Lung (tissue), 12 donors: ENCODE results near the gene PRKCH. TPM values are rescaled to one million over a fixed set of nuclear protein-coding genes. Genes with fewer than 3 reads are reported as not detected.

ENCODE experiments used
- ATAC-seq: fragments of 200-7000 bp; cut with Tn5 transposase; one replicate; pipeline ENCODE4 v1.9.1; 2020; ENCODE audit warnings: moderate number of reproducible peaks; ENCODE audit not compliant: insufficient read depth, low FRiP score
- DNase-seq, 3 donors: peaks; one replicate each; pipeline ENCODE4 v3.0.0-alpha.2; 2013 to 2017
- H3K27ac ChIP-seq, 2 donors: one replicate each; pipeline ENCODE4 v1.5.1; 2013; ENCODE audit warnings: mild to moderate bottlenecking in 2 of 2, moderate library complexity in 2 of 2, control low read depth in 1 of 2, inconsistent platforms in 1 of 2, low read depth in 1 of 2, low read length in 1 of 2
- H3K27me3 ChIP-seq, 3 donors: one replicate each; pipeline ENCODE4 v1.5.1; 2013; ENCODE audit warnings: low read length in 2 of 3; ENCODE audit not compliant: control insufficient read depth in 3 of 3, insufficient read depth in 3 of 3
- H3K36me3 ChIP-seq, 4 donors: one replicate each; pipeline ENCODE4 v1.5.1; 2013; ENCODE audit warnings: low read length in 4 of 4, mild to moderate bottlenecking in 1 of 4, moderate library complexity in 1 of 4; ENCODE audit not compliant: control insufficient read depth in 4 of 4, insufficient read depth in 4 of 4
- H3K4me1 ChIP-seq, 5 donors: one replicate each; pipeline ENCODE4 v1.5.1; 2013; ENCODE audit warnings: low read length in 5 of 5, mild to moderate bottlenecking in 2 of 5, moderate library complexity in 1 of 5; ENCODE audit not compliant: control insufficient read depth in 5 of 5, insufficient read depth in 5 of 5
- H3K4me3 ChIP-seq: one replicate; pipeline ENCODE4 v1.5.1; 2013; ENCODE audit warnings: mild to moderate bottlenecking, control low read depth, moderate library complexity
- H3K9ac ChIP-seq, 2 donors: one replicate each; pipeline ENCODE4 v1.5.1; 2013; ENCODE audit warnings: low read length in 2 of 2, control low read depth in 1 of 2; ENCODE audit not compliant: insufficient read depth in 1 of 2
- H3K9me3 ChIP-seq, 4 donors: one replicate each; pipeline ENCODE4 v1.5.1; 2013; ENCODE audit warnings: low read length in 3 of 4, mild to moderate bottlenecking in 1 of 4, moderate library complexity in 1 of 4; ENCODE audit not compliant: control insufficient read depth in 4 of 4, insufficient read depth in 3 of 4
- CTCF ChIP-seq: IDR thresholded peaks from 2 replicates; pipeline ENCODE4 v1.5.1; 2012; ENCODE audit warnings: mild to moderate bottlenecking; ENCODE audit errors: control extremely low read depth, extremely low read depth
- WGBS, 2 donors: extraction: QIAGEN DNeasy Blood & Tissue Kit; methylation state at CpG; one replicate each; pipeline ENCODE4 v1.1.7; 2013; 5-methylcytosine and 5-hydroxymethylcytosine counted together
- polyA plus RNA-seq, 2 donors: library from polyadenylated mRNA; stranded (reverse); fragments of 200-250 nt; gene quantifications; one replicate each; pipeline ENCODE4 v1.2.1, GENCODE V29; 2013
- total RNA-seq, 2 donors: library from RNA; depleted of rRNA in 1 of 2; stranded (reverse); fragments of >200 nt in 1 of 2; gene quantifications; one replicate each; pipeline ENCODE4 v1.2.1, GENCODE V29; 2014 to 2021
- donor health status: control.
- donor health status: control.
- donor health status: Bipolar disorder and iron deficiency.
- donor health status: healthy.
- donor health status: DM: yes; HTN: yes; CAD: no.

Gene PRKCH
- total and polyA plus RNA-seq, 4 donors = 12.9 to 126 (median 51.4) TPM

- Histone ChIP-seq H3K27me3 (no peaks in the 10 kb centered on the region), H3K36me3 (peaks cover 0 to 1% (median 0%) of the 10 kb centered on the region in 4 donors), H3K9me3 (no peaks in the 10 kb centered on the region), H3K9ac (no peak overlapping the region), H3K4me1 (peaks cover 19 to 55% (median 37%) of the 10 kb centered on the region in 5 donors), H3K4me3 (no peak overlapping the region), H3K27ac (peak overlapping the region; percentile 52 to 90)
- no peak for ATAC-seq
- TF ChIP-seq CTCF = no peak
- 29 to 61% methylated on average over 3 of the region's 3 CpGs for WGBS, 2 donors
- DNase-seq = no peak
These were observed 151.5 kb downstream of the PRKCH start for GRCh38 chr14:61472801-61473376.

GRCh38 chr14:61474015-61474414 lies 152.6 kb downstream of the PRKCH start:
- Histone ChIP-seq H3K9ac (no peak overlapping the region), H3K4me3 (no peak overlapping the region), H3K36me3 (peaks cover 0 to 1% (median 0%) of the 10 kb centered on the region in 4 donors), H3K27me3 (no peaks in the 10 kb centered on the region), H3K27ac (peak overlapping the region in 1 of 2 donors; percentile 58), H3K4me1 (peaks cover 22 to 51% (median 39%) of the 10 kb centered on the region in 5 donors), H3K9me3 (no peaks in the 10 kb centered on the region)
- WGBS, 2 donors = 0% methylated on average over 1 of the region's 1 CpG
- no peak for ATAC-seq
- TF ChIP-seq CTCF = no peak
- no peak for DNase-seq

GRCh38 chr14:61474701-61475100 lies 153.3 kb downstream of the PRKCH start:
- no peak for ATAC-seq
- no peak overlapping the region for H3K9ac ChIP-seq
- no peak for DNase-seq
- H3K4me3 ChIP-seq = no peak overlapping the region
- H3K36me3 ChIP-seq = peaks cover 0 to 1% (median 0%) of the 10 kb centered on the region in 4 donors
- no peak for TF ChIP-seq CTCF
- H3K9me3 ChIP-seq = no peaks in the 10 kb centered on the region
- no peaks in the 10 kb centered on the region for H3K27me3 ChIP-seq
- peaks cover 22 to 49% (median 39%) of the 10 kb centered on the region in 5 donors for H3K4me1 ChIP-seq
- 75 to 83% methylated on average over 3 of the region's 3 CpGs for WGBS, 2 donors
- H3K27ac ChIP-seq = peak overlapping the region; percentile 52 to 62

- peak; percentile 39 for TF ChIP-seq CTCF
- Histone ChIP-seq H3K4me1 (peaks cover 17 to 47% (median 37%) of the 10 kb centered on the region in 5 donors), H3K36me3 (no peaks in the 10 kb centered on the region), H3K9ac (no peak overlapping the region), H3K27me3 (no peaks in the 10 kb centered on the region), H3K27ac (no peak overlapping the region), H3K4me3 (no peak overlapping the region), H3K9me3 (no peaks in the 10 kb centered on the region)
- no peak for ATAC-seq
- peak in 2 of 3 donors; percentile 65 to 68 for DNase-seq
- WGBS, 2 donors = 22% methylated on average over 4 of the region's 4 CpGs
These were observed 153.9 kb downstream of the PRKCH start for GRCh38 chr14:61475316-61475715.
